KMS-11 (cell line): ENCODE results near the gene GPN2.

Source experiments
- H2AFZ ChIP-seq: fragments of 200-600 bp; sonication (generic); 2 replicates; pipeline ENCODE4 v1.6.1; 2016; ENCODE audit warnings: antibody characterized with exemption, mixed run types, low read depth
- H3K27ac ChIP-seq: fragments of 200-600 bp; sonication (generic); 2 replicates; pipeline ENCODE4 v1.6.1; 2016; ENCODE audit warnings: mild to moderate bottlenecking, mixed run types
- H3K27me3 ChIP-seq: fragments of 200-600 bp; sonication (generic); 2 replicates; pipeline ENCODE4 v1.6.1; 2017; ENCODE audit warnings: mild to moderate bottlenecking, low read depth, mixed run types, moderate library complexity; ENCODE audit not compliant: insufficient read depth
- H3K36me3 ChIP-seq: fragments of 200-600 bp; sonication (generic); 2 replicates; pipeline ENCODE4 v1.6.1; 2017; ENCODE audit warnings: mild to moderate bottlenecking, mixed run types; ENCODE audit not compliant: insufficient read depth
- H3K4me1 ChIP-seq: fragments of 200-600 bp; sonication (generic); 2 replicates; pipeline ENCODE4 v1.6.1; 2016; ENCODE audit warnings: mild to moderate bottlenecking, low read depth, mixed run types; ENCODE audit not compliant: poor library complexity, severe bottlenecking
- H3K4me2 ChIP-seq: fragments of 200-600 bp; sonication (generic); 2 replicates; pipeline ENCODE4 v1.7.0; 2016; ENCODE audit warnings: mild to moderate bottlenecking, mixed run types
- H3K4me3 ChIP-seq: fragments of 200-600 bp; sonication (generic); IDR thresholded peaks from 2 replicates; pipeline ENCODE4 v1.6.1; 2017; ENCODE audit warnings: low read depth, low read length, mixed read lengths; ENCODE audit not compliant: insufficient read depth
- H3K79me2 ChIP-seq: fragments of 200-600 bp; sonication (generic); 2 replicates; pipeline ENCODE4 v1.6.1; 2016; ENCODE audit warnings: low read depth, mixed run types; ENCODE audit not compliant: insufficient read depth
- H3K9ac ChIP-seq: fragments of 200-600 bp; sonication (generic); 2 replicates; pipeline ENCODE4 v1.6.1; 2016; ENCODE audit warnings: mild to moderate bottlenecking, mixed run types
- H4K20me1 ChIP-seq: fragments of 200-600 bp; sonication (generic); 2 replicates; pipeline ENCODE4 v1.6.1; 2016; ENCODE audit warnings: mild to moderate bottlenecking, mixed run types; ENCODE audit not compliant: insufficient read depth
- CTCF ChIP-seq: fragments of 200-600 bp; sonication (generic); conservative IDR thresholded peaks from 2 replicates; pipeline ENCODE4 v1.6.1; 2017; ENCODE audit warnings: low read depth, mild to moderate bottlenecking, antibody characterized with exemption, low read length, moderate library complexity, mixed read lengths

GPN2 gene

GRCh38 chr1:26932531-26932930, 42.4 kb upstream of the GPN2 start:
- Histone ChIP-seq H4K20me1 (no peaks in the 10 kb centered on the region), H3K36me3 (no peaks in the 10 kb centered on the region; the same call in 1 of the 2 replicates), H2AFZ (no peak overlapping the region), H3K27me3 (no peaks in the 10 kb centered on the region), H3K4me3 (no peak overlapping the region), H3K27ac (no peak overlapping the region), H3K79me2 (peaks cover 19% of the 10 kb centered on the region; the same call in 1 of the 2 replicates), H3K9ac (no peak overlapping the region), H3K4me1 (no peaks in the 10 kb centered on the region), H3K4me2 (no peak overlapping the region)
- TF ChIP-seq CTCF = no peak

- Histone ChIP-seq H3K79me2 (peaks cover 43% of the 10 kb centered on the region), H3K27ac (no peak overlapping the region), H3K4me2 (no peak overlapping the region), H4K20me1 (no peaks in the 10 kb centered on the region), H3K9ac (no peak overlapping the region), H3K4me1 (peaks cover 24% of the 10 kb centered on the region), H3K36me3 (peaks cover 7% of the 10 kb centered on the region; the same call in 1 of the 2 replicates), H3K27me3 (no peaks in the 10 kb centered on the region), H2AFZ (no peak overlapping the region), H3K4me3 (no peak overlapping the region)
- no peak for TF ChIP-seq CTCF
Observed at GRCh38 chr1:26923711-26924110, 33.6 kb upstream of the GPN2 start.

GRCh38 chr1:26922901-26923300, 32.8 kb upstream of the GPN2 start:
- H3K4me1 ChIP-seq = peaks cover 24% of the 10 kb centered on the region
- peaks cover 7% of the 10 kb centered on the region; the same call in 1 of the 2 replicates for H3K36me3 ChIP-seq
- no peaks in the 10 kb centered on the region for H4K20me1 ChIP-seq
- no peak for TF ChIP-seq CTCF
- H2AFZ ChIP-seq = no peak overlapping the region
- H3K27ac ChIP-seq = no peak overlapping the region
- no peak overlapping the region for H3K4me3 ChIP-seq
- peak overlapping the region; percentile 89 for H3K4me2 ChIP-seq
- H3K27me3 ChIP-seq = no peaks in the 10 kb centered on the region
- no peak overlapping the region for H3K9ac ChIP-seq
- H3K79me2 ChIP-seq = peaks cover 36% of the 10 kb centered on the region

- peak overlapping the region; percentile 82 for H3K4me3 ChIP-seq
- H3K36me3 ChIP-seq = peaks cover 7% of the 10 kb centered on the region; the same call in 1 of the 2 replicates
- no peaks in the 10 kb centered on the region for H4K20me1 ChIP-seq
- TF ChIP-seq CTCF = no peak
- H3K27ac ChIP-seq = peak overlapping the region; percentile 68
- H3K9ac ChIP-seq = peak overlapping the region; percentile 91; the same call in 1 of the 2 replicates
- peak overlapping the region; percentile 89 for H3K4me2 ChIP-seq
- H3K4me1 ChIP-seq = peaks cover 24% of the 10 kb centered on the region
- H2AFZ ChIP-seq = peak overlapping the region; percentile 70; the same call in 1 of the 2 replicates
- H3K27me3 ChIP-seq = no peaks in the 10 kb centered on the region
- peaks cover 36% of the 10 kb centered on the region for H3K79me2 ChIP-seq
Observed at GRCh38 chr1:26922431-26922729, 32.3 kb upstream of the GPN2 start.
